ENCODE data around the gene TAF15. TPM values are rescaled to one million over a fixed set of nuclear protein-coding genes. Genes with fewer than 3 reads are reported as not detected.

TAF15 gene
- total RNA-seq, 1 experiment from 2014 or later = 32.4 TPM

DNA sequence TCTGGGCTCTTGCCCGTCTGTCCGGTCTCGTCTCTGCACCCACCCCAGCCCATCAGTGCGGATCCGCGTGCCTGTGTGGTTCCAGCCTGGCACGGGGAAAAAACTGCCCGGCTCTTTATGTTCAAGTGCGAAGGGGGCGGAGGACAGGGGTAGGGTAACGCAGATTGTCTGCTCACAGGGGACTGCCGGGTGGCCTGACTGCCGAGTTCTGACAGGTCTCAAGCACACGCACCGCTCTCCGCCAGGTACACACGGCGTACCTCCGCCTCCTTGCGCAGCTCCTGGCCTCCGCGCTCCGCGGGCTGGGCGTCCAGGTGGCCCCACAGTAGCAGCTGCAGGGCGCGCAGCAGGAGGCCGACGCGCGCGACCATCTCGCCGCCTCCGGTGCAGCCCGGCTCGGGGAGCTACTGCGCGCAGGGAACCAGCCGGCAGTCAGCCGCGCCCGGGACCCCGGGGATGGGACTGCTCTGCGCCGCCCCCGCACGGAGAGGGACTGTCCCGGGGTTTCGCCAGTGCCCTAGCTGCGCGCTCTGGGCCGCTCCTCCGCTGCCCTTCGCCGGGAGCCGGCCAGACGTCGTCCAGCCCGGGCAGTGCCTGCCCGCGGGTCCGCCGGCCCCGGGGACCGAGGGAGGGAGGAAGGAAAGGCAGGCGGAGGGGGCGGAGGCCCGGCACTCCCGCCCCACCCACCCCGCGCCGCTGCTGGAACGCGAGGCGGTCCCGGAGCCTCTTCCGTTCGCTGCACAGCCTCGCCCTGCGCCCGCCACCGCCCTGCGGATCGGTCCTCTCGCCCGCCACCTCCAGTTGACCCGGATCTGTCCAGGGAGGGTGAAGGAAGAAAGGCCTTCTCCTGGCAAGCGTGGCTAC is 14.0 kb upstream of the TAF15 start, which contains the start of gene MMP28:
Gene MMP28, minus strand, starts transcription at position 635 of the 864 bp plus-strand sequence. Its CDS starts 264 bp downstream, at position 371.
- Histone ChIP-seq H3K4me2 (ENCODE audit: low read length) (peak within 1 kb of the TSS; percentile 88), H3K4me3 (ENCODE audit: low read length) (peak within 1 kb of the TSS; percentile 67), H3K9me2 (replicated peaks; ENCODE audit: low read length) (no peaks in the 10 kb centered on the region), H4K20me1 (ENCODE audit: low read length) (no peaks in the 10 kb centered on the region), H3K27me3 (ENCODE audit: low read length) (no peaks in the 10 kb centered on the region), H3K79me2 (ENCODE audit: low read length) (no peaks in the 10 kb centered on the region), H3F3A (ENCODE audit: low read length, unreplicated experiment) (no peaks in the 10 kb centered on the region), H3K9ac (ENCODE audit: low read length) (no peak within 1 kb of the TSS), H3K36me3 (ENCODE audit: low read depth, low read length) (no peaks in the 10 kb centered on the region), H3K4me1 (ENCODE audit: insufficient read depth, low read length) (peaks cover 8% of the 10 kb centered on the region; the same call in 1 of the 2 replicates), H2AFZ (ENCODE audit: low read length) (peak within 1 kb of the TSS; percentile 80), H3K27ac (ENCODE audit: low read length) (no peak within 1 kb of the TSS), H3K9me3 (ENCODE audit: low read length) (no peaks in the 10 kb centered on the region)
- peak; percentile 40 for DNase-seq
- intact Hi-C loops (cut with micrococcal nuclease) = no loop called here
- TF ChIP-seq, protein P1, sequence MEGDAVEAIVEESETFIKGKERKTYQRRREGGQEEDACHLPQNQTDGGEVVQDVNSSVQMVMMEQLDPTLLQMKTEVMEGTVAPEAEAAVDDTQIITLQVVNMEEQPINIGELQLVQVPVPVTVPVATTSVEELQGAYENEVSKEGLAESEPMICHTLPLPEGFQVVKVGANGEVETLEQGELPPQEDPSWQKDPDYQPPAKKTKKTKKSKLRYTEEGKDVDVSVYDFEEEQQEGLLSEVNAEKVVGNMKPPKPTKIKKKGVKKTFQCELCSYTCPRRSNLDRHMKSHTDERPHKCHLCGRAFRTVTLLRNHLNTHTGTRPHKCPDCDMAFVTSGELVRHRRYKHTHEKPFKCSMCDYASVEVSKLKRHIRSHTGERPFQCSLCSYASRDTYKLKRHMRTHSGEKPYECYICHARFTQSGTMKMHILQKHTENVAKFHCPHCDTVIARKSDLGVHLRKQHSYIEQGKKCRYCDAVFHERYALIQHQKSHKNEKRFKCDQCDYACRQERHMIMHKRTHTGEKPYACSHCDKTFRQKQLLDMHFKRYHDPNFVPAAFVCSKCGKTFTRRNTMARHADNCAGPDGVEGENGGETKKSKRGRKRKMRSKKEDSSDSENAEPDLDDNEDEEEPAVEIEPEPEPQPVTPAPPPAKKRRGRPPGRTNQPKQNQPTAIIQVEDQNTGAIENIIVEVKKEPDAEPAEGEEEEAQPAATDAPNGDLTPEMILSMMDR (conservative IDR thresholded peaks at IDR 0.05; ENCODE audit: low read depth, low read length) = no peak
- no peak for TF ChIP-seq EZH2 (IDR thresholded peaks at IDR 0.05; ENCODE audit: low read length, unreplicated experiment)
- no peak for TF ChIP-seq EZH2phosphoT487 (IDR thresholded peaks at IDR 0.05; ENCODE audit: borderline replicate concordance, low read length)
- POLR2A ChIA-PET (ENCODE audit: unreplicated experiment) = no interaction called here
- ATAC-seq = peak; percentile 73
- BruUV-seq (replicated peaks) = no TSS peak
- CTCF ChIA-PET = no interaction called here

GRCh38 chr17:35795871-35796265 is 13.4 kb upstream of the TAF15 start:
- H3K27ac ChIP-seq (ENCODE audit: low read length) = no peak overlapping the region
- no peak for ATAC-seq
- H3K9me2 ChIP-seq (replicated peaks; ENCODE audit: low read length) = no peaks in the 10 kb centered on the region
- no peaks in the 10 kb centered on the region for H4K20me1 ChIP-seq (ENCODE audit: low read length)
- no peak for DNase-seq
- H3K27me3 ChIP-seq (ENCODE audit: low read length) = no peaks in the 10 kb centered on the region
- H3K79me2 ChIP-seq (ENCODE audit: low read length) = no peaks in the 10 kb centered on the region
- peak overlapping the region; percentile 88 for H3K4me2 ChIP-seq (ENCODE audit: low read length)
- no peak for TF ChIP-seq EZH2phosphoT487 (IDR thresholded peaks at IDR 0.05; ENCODE audit: borderline replicate concordance, low read length)
- TF ChIP-seq, protein P1 (conservative IDR thresholded peaks at IDR 0.05; ENCODE audit: low read depth, low read length) = no peak
- no peak for TF ChIP-seq EZH2 (IDR thresholded peaks at IDR 0.05; ENCODE audit: low read length, unreplicated experiment)
- H3K36me3 ChIP-seq (ENCODE audit: low read depth, low read length) = no peaks in the 10 kb centered on the region
- intact Hi-C loops (cut with micrococcal nuclease) = no loop called here
- no peaks in the 10 kb centered on the region for H3K9me3 ChIP-seq (ENCODE audit: low read length)
- no peaks in the 10 kb centered on the region for H3F3A ChIP-seq (ENCODE audit: low read length, unreplicated experiment)
- peak overlapping the region; percentile 80 for H2AFZ ChIP-seq (ENCODE audit: low read length)
- peaks cover 10% of the 10 kb centered on the region; the same call in 1 of the 2 replicates for H3K4me1 ChIP-seq (ENCODE audit: insufficient read depth, low read length)
- ChIA-PET CTCF (no interaction called here), POLR2A (ENCODE audit: unreplicated experiment) (no interaction called here)
- H3K4me3 ChIP-seq (ENCODE audit: low read length) = peak overlapping the region; percentile 67
- no TSS peak for BruUV-seq (replicated peaks)
- H3K9ac ChIP-seq (ENCODE audit: low read length) = no peak overlapping the region

- BruUV-seq (replicated peaks) = no TSS peak
- intact Hi-C loops (cut with micrococcal nuclease) = no loop called here
- Histone ChIP-seq H4K20me1 (ENCODE audit: low read length) (no peaks in the 10 kb centered on the region), H2AFZ (ENCODE audit: low read length) (no peak overlapping the region), H3K79me2 (ENCODE audit: low read length) (no peaks in the 10 kb centered on the region), H3F3A (ENCODE audit: low read length, unreplicated experiment) (no peaks in the 10 kb centered on the region), H3K9me2 (replicated peaks; ENCODE audit: low read length) (no peaks in the 10 kb centered on the region), H3K4me1 (ENCODE audit: insufficient read depth, low read length) (peaks cover 10% of the 10 kb centered on the region; the same call in 1 of the 2 replicates), H3K9ac (ENCODE audit: low read length) (no peak overlapping the region), H3K9me3 (ENCODE audit: low read length) (no peaks in the 10 kb centered on the region), H3K4me3 (ENCODE audit: low read length) (no peak overlapping the region), H3K27ac (ENCODE audit: low read length) (no peak overlapping the region), H3K36me3 (ENCODE audit: low read depth, low read length) (no peaks in the 10 kb centered on the region), H3K27me3 (ENCODE audit: low read length) (no peaks in the 10 kb centered on the region), H3K4me2 (ENCODE audit: low read length) (no peak overlapping the region)
- DNase-seq (no peak), ATAC-seq (no peak)
- ChIA-PET POLR2A (ENCODE audit: unreplicated experiment) (no interaction called here), CTCF (no interaction called here)
- no peak for TF ChIP-seq EZH2 (IDR thresholded peaks at IDR 0.05; ENCODE audit: low read length, unreplicated experiment)
- no peak for TF ChIP-seq EZH2phosphoT487 (IDR thresholded peaks at IDR 0.05; ENCODE audit: borderline replicate concordance, low read length)
- TF ChIP-seq, protein P1 (conservative IDR thresholded peaks at IDR 0.05; ENCODE audit: low read depth, low read length) = no peak
Measured at GRCh38 chr17:35796942-35797341, 12.3 kb upstream of the TAF15 start.
